Endothelial cell of umbilical vein (primary cell): ENCODE measurements around the gene XYLB.

Source experiments
- EZH2 ChIP-seq: IDR thresholded peaks from 2 replicates; pipeline ENCODE4 v1.6.1; 2012; ENCODE audit warnings: borderline replicate concordance, low read depth, mild to moderate bottlenecking, moderate library complexity, low read length, inconsistent platforms; ENCODE audit not compliant: severe bottlenecking
- FOS ChIP-seq: IDR thresholded peaks from 2 replicates; pipeline ENCODE4 v1.6.1; 2011; ENCODE audit warnings: mild to moderate bottlenecking, low read length, moderate library complexity, borderline replicate concordance; ENCODE audit not compliant: insufficient read depth
- GATA2 ChIP-seq: IDR thresholded peaks from 2 replicates; pipeline ENCODE4 v1.7.0; 2011; ENCODE audit warnings: low read depth, mild to moderate bottlenecking, moderate library complexity, mixed read lengths, low read length; ENCODE audit not compliant: insufficient read length, insufficient read depth
- JUN ChIP-seq: IDR thresholded peaks from 2 replicates; pipeline ENCODE4 v1.6.1; 2011; ENCODE audit warnings: borderline replicate concordance, low read depth; ENCODE audit not compliant: insufficient read length, insufficient read depth
- MYC ChIP-seq: IDR thresholded peaks from one replicate; pipeline ENCODE4 v1.6.1; 2011; ENCODE audit warnings: mild to moderate bottlenecking, low read depth, low read length
- POLR2A ChIP-seq: IDR thresholded peaks from 2 replicates; pipeline ENCODE4 v1.6.1; 2012; ENCODE audit warnings: low read depth, mild to moderate bottlenecking, control low read depth, low read length
- POLR2AphosphoS5 ChIP-seq: IDR thresholded peaks from 2 replicates; pipeline ENCODE4 v1.6.1; 2012; ENCODE audit warnings: low read depth, mild to moderate bottlenecking, control low read depth, low read length, moderate library complexity; ENCODE audit not compliant: insufficient read depth
- TF ChIP-seq, protein P1 (sequence below), 2 donors: IDR thresholded peaks; 1 replicate in 1 of 2; 2 replicates in 1 of 2; pipeline ENCODE4 v1.5.1; 2011; ENCODE audit warnings: low read length in 2 of 2, mild to moderate bottlenecking in 2 of 2, moderate library complexity in 2 of 2, control low read depth in 1 of 2, inconsistent platforms in 1 of 2, low read depth in 1 of 2; ENCODE audit not compliant: insufficient read depth in 1 of 2; ENCODE audit errors: extremely low read depth in 1 of 2
- TF ChIP-seq, protein P2 (sequence below): IDR thresholded peaks from 2 replicates; pipeline ENCODE4 v1.6.1; 2011; ENCODE audit not compliant: insufficient read depth, insufficient read length

- TF ChIP-seq POLR2AphosphoS5 (no peak), POLR2A (no peak), JUN (no peak), EZH2 (no peak), MYC (no peak), FOS (no peak), GATA2 (no peak)
- TF ChIP-seq, protein P1, sequence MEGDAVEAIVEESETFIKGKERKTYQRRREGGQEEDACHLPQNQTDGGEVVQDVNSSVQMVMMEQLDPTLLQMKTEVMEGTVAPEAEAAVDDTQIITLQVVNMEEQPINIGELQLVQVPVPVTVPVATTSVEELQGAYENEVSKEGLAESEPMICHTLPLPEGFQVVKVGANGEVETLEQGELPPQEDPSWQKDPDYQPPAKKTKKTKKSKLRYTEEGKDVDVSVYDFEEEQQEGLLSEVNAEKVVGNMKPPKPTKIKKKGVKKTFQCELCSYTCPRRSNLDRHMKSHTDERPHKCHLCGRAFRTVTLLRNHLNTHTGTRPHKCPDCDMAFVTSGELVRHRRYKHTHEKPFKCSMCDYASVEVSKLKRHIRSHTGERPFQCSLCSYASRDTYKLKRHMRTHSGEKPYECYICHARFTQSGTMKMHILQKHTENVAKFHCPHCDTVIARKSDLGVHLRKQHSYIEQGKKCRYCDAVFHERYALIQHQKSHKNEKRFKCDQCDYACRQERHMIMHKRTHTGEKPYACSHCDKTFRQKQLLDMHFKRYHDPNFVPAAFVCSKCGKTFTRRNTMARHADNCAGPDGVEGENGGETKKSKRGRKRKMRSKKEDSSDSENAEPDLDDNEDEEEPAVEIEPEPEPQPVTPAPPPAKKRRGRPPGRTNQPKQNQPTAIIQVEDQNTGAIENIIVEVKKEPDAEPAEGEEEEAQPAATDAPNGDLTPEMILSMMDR (IDR thresholded peaks at IDR 0.05; ENCODE audit: extremely low read depth in 1 of 2, insufficient read depth in 1 of 2, low read depth in 1 of 2, low read length in 2 of 2): no peak
- TF ChIP-seq, protein P2, sequence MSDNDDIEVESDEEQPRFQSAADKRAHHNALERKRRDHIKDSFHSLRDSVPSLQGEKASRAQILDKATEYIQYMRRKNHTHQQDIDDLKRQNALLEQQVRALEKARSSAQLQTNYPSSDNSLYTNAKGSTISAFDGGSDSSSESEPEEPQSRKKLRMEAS: no peak
These were observed 8.9 kb upstream of the XYLB start for GRCh38 chr3:38337703-38338102.
